Hematopoietic multipotent progenitor cell treated with erythropoietin and hydrocortisone succinate and interleukin-3 and kit ligand, for 15 days (in vitro differentiated cells): Measurements from ENCODE around the gene LRP1B.

Experiments used
- DNase-seq: peaks from one replicate; pipeline ENCODE4 v3.0.0-alpha.2; 2015; ENCODE audit warnings: low spot score

Gene LRP1B

DNA sequence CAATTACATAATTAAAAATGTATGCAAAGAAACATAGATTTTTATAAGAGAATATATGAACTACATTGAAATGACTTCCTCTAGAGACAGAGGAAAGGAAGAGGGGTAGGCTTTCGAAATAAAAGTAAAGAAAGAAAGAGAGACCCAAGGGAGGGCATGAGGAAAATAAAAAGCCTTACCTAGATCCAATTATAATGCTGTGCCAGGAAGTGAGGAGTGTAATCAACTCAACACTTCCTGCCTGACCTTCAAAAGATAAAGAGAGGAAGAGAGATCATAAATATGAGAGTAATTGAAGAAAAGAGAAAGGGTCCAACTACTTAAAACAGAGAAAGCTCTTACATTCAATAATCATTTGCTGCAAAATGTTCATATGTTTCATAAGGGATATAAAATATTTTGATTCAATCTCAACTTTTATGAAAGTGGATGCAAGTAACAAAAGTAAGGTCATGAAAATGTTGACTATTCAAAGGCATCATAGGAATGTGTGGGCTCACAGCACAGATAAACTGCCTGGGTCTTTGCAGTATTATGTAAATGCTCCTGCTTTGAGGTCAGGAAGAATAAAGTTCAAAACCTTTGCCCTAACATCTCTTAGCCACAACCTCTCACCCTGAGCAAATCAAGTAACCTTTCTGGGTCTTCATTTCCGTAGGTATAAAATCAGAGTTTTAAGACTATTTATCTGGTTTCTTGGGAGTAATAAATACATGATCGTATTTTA, 1237.7 kb downstream of the LRP1B start:
- DNase-seq = no peak

DNA sequence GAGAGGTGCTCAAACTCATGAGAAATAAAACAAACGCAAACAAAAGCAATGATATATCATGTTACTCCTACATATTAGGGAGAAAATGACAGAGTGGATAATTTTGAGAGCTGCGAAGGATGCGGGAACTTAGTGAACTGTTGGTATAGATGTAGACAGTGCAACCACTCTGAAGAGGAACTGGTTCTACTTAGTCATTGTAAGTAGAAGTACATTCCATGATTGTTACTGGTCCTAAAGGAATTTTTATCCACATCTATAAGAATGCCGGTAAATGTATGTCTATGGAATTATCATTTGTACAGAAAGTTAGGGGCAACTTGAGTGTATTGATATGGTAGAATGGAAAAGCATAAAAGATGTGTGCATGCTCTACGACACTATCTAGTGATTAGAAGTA, 1238.4 kb downstream of the LRP1B start:
- no peak for DNase-seq

GRCh38 chr2:140891614-140892212, 1239.1 kb downstream of the LRP1B start:
- no peak for DNase-seq

DNA sequence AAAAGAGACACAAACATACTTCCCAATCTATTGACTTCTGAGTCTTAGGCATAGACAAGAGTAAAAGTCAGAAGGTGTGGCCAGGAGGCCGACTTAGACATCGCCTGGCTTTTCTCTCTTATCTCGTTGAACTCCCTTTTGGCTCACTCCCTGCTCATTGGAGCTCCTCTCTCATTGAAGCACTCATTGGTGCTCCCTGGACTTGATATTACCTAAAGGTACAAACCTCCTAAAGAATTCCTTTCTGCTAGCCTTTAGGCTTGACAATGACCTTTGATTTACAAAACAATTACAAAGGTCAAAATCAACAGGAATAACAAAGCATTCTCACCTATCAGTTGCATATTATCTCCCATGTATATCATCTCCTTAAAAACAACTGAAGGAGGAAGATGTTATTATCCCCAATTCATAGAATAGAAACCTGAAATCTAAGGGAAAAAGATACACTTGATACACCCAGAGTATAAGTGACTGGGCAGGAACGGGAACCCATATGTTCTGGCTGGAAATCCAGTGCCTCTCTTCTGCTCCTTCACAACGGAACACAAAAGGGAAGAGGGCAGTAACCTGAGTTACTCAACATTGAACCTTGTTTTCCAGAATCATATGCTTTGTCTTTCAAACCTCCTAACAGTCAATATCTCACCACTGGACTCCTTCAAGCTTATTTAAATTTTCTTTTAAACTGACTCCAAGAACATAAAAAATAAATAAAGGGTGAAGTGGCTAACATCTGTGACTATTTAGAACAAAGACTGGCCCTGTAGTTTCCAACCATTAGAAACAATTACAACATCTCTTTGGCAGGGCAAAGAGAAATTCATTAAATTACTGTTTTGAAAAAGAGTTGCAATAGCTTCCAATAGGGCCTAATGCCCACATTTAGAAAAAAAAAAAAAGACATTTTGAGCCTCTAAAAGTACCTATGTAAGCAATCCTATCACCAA, 1247.9 kb downstream of the LRP1B start:
- DNase-seq = no peak

DNA sequence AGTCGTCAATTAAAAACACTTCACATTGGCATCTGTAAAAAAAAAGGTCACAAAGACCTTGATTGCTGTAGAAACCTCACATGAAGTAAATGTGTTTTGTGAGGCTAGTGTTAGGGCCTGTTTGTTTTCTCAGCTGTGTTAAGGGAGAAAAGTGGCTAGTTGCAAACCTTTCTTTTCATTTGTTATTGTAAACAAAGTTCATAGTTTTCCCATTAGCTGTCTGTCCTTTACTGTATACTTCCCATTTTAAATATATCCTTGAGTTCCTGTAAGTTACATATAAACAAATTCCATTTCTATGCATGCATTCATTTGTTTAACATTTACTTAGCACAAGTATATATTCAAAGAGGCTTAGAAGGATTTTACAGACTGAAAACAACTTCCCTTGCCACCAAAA, 1250.2 kb downstream of the LRP1B start:
- no peak for DNase-seq

- no peak for DNase-seq
These were observed 1254.8 kb downstream of the LRP1B start for GRCh38 chr2:140876015-140876414.

- DNase-seq = no peak
These were observed 1256.8 kb downstream of the LRP1B start for GRCh38 chr2:140873915-140874531.

GRCh38 chr2:140869925-140870324, 1260.9 kb downstream of the LRP1B start:
- DNase-seq = no peak

GRCh38 chr2:140869107-140869506, 1261.7 kb downstream of the LRP1B start:
- no peak for DNase-seq

DNA sequence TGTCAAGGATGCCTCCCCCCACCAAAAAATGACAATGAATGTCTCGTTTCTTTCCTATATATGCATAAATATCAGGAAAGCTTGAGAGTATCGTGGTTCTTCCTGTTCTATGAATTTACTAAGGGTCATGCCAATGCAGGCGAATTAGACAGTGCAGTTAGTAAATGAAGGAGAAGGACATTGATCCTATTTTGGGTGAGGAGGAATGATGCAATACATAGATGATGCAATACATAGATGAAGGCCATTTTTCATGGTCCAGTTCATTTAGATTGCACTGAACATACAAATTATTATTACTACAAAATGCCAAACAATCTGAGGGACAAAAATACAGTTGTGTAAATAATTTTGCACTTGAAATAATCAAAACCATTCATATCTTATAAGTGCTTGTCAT, 1265.0 kb downstream of the LRP1B start:
- DNase-seq = no peak

DNA sequence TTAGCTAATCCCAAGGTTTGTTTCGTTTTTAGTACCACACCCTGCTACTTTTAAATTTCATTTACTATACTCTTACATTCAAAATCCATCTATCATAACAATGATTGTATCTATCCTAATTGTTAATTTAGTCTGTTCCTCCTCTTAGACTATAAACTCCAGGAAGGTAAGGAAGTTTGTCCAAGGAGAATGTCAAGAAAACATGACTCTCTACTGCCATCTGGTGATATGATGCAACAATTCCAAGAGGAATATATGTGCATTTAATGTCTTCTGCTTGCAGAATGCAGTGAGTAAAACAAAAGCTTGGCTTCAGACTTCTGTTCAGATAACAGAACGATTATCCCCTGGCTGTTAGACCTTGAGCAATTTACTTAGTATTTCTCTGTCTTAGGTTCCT, 1267.1 kb downstream of the LRP1B start:
- DNase-seq = no peak

DNA sequence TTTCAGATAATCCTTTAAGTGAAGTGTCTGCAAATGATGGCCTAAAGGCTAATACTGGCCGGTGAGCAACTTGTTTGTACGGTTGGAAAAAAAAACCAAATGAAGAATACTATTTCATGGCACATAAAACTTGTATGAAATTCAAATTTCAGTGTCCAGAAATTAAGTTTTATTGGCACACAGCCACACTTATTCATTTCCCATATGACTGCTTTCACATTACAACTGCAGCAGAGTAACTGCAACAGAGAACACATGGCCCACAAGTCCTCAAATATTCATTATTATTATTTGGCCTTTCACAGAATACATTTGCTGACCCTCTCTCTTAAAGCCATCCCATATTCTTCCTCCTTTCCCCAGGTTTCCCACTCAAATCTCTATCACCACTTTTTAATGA, 1268.6 kb downstream of the LRP1B start:
- DNase-seq = no peak

- DNase-seq = no peak
These were observed 1269.2 kb downstream of the LRP1B start for GRCh38 chr2:140861666-140862065.

DNA sequence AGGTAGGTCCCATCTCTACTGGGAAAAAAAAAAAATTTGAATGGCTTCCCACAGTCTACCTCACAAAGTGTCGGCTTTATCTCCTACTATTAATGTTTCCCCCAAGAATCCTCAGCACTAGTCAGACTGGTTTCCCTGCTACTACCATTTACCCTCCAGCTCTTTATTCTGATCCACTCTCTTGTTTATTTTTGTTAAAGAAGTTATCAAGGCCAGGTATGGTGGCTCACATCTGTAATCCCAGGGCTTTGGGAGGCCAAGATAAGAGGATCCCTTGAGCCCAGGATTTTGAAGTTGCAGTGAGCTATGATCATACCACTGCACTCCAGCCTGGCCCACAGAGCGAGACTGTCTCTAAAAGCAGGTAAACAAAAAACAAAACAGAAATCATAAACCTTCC, 1275.3 kb downstream of the LRP1B start:
- DNase-seq = no peak

DNA sequence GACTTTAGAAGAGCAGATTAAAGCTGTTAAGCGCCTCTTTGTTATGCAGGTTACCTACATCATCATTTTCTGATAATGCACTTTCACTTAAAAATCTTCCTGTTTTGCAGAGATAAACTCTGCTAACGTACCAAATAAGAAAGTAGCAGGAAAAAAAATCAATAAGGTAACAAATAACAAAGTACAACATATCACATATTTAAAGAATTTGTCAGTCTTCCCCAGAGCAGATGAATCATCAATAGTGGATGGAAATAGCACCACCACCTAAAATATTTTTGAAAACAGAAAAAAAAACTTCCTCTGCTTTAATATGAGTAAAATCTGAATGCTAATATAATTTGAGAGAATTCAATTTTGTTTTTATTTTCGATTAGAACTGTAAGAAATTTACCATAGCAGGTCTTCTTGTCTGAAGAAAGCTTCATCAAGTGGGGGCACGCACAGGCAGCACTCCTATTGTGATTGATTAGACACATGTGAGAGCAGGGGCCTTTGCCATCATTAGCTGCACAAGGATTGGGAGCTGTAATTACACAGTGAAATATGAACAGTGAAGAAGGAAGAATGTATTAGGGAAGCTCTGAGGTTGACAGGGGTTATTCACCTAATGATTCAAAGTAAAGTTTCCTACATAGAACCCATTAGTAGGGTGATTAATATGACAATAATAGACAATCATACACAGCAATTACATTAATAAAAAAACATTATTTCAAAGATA, 1279.4 kb downstream of the LRP1B start:
- DNase-seq = no peak

DNA sequence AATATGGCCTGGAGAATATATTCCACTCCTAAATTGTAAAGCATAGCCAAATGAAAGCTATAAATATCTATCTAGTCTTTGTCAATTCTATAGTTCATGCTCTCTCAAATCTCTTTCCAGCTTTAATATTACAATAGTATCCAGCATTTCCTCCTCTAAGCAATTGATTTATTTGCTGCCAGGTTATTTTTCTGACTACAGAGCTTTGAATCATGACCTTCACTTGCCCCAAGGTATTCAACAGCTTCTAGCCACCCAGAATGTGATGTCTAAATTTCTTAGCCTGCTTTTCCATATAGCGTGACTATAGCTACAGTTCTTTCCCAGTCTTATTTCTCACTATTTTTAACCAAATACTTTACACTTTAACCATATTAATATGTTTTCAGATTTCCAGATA, 1287.6 kb downstream of the LRP1B start:
- no peak for DNase-seq

DNA sequence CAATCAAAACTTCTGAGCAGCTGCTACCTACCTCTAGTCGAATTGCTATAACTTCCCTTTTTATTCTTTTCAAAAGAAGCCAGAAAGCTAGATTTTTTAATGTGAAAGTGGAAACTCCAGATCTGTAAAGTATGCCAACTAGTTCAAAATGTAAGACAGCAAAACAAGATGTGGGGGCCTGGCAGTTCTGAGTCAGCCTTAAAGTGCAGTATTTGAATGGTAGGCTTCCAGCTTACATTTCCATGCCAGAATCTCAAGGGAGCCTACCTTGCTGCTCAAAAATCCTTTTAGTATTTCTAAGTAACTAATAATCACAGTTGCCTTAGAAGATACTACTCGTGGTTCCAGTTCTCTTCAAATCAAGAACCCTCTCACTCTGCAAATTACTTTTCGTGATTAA, 1288.7 kb downstream of the LRP1B start:
- no peak for DNase-seq

- DNase-seq = no peak
These were observed 1289.7 kb downstream of the LRP1B start for GRCh38 chr2:140841141-140841540.

GRCh38 chr2:140836826-140837225, 1294.0 kb downstream of the LRP1B start:
- DNase-seq = no peak

GRCh38 chr2:140835079-140835478, 1295.7 kb downstream of the LRP1B start:
- no peak for DNase-seq

DNA sequence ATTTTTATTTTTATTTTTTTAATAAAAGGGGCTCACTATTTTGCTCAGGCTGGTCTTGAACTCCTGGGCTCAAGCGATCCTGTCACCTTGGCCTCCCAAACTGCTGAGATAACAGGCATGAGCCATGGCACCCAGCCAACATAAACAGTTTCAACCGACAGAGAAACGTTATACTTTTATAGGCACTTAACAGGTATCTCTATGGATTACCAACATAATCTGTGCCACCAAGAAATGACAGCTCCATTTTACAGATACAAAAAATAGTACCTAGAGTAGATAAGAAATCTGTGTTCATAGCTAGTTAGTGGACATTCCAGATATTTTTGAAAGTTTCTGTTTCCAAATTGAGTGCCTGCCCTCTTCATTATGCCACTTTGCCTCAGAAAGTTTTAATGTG, 1316.7 kb downstream of the LRP1B start:
- no peak for DNase-seq

DNA sequence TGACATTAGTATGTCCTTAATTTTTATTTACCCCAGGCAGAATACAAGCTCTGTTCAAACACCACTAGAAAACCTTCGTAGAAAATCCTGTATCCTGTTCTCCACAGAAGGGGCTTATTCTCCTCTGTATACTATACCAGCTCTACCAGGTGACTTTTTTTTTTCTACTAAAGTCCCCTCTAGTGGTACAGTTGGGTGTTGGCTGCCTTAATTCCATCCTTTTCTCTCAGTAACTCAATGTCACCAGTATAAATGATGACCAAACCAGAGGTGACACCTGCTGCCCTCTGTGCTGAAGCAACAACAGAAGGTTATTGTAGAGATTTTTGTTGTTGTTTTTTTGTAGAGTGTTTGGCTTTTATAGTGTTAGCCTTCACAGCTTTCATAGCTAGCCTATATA, 1322.0 kb downstream of the LRP1B start:
- no peak for DNase-seq
